ENCODE measurements around the gene VSIG10.

- TF ChIP-seq CTCF (IDR thresholded peaks at IDR 0.05) = no peak
- TF ChIP-seq POLR2A (IDR thresholded peaks at IDR 0.05) = no peak
Observed at GRCh38 chr12:118063576-118064391, 40.0 kb downstream of the VSIG10 start.

All from right lobe of liver (tissue), 4 donors.